ENCODE measurements around the gene PPFIBP2.

DNA sequence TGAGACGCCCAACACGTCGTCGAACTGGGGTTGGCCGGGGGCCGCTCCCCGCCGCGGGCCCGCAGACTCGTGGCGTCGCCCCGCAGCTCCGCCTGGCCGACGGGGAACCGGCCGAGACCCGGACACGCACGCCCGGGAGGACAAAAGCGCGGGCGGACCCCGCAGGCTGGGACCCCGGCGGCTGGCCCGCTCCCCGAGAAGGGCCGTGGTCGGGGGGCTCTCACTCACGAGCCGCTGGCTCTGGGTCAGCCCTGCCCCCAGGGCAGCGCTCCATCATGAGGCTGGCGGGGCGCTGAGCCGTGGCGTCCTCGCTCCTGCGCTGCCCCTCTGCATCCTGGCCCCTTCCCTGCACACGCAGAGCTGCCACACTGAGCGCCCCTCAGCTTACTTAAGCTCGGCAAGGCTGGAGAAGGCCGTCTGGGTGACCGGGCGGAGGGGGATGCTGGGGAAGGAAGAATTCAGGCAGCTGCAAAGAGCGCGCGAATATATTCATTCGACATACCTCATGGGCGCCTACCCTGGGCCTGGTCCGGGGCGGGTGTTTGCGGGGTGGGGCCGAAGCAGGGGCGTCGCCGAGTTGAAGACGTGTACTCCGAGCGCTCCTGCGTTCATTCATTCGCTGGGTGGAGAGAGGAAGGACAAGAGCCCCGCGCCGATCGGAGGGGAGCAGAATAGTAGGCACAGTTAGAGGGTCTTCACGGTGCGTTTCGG lies 160.1 kb downstream of the PPFIBP2 start:
- TF ChIP-seq, protein P1, sequence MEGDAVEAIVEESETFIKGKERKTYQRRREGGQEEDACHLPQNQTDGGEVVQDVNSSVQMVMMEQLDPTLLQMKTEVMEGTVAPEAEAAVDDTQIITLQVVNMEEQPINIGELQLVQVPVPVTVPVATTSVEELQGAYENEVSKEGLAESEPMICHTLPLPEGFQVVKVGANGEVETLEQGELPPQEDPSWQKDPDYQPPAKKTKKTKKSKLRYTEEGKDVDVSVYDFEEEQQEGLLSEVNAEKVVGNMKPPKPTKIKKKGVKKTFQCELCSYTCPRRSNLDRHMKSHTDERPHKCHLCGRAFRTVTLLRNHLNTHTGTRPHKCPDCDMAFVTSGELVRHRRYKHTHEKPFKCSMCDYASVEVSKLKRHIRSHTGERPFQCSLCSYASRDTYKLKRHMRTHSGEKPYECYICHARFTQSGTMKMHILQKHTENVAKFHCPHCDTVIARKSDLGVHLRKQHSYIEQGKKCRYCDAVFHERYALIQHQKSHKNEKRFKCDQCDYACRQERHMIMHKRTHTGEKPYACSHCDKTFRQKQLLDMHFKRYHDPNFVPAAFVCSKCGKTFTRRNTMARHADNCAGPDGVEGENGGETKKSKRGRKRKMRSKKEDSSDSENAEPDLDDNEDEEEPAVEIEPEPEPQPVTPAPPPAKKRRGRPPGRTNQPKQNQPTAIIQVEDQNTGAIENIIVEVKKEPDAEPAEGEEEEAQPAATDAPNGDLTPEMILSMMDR (IDR thresholded peaks at IDR 0.05) = no peak
- TF ChIP-seq POLR2A (IDR thresholded peaks at IDR 0.05) = peak in 1 of 2 donors; percentile 3

All from thyroid gland (tissue), 4 donors.